HG02623 (cell line): Measurements from ENCODE around the gene COL23A1.
"Not testable (repeated sequence)": the region's sequence is repeated elsewhere in the genome, so short reads cannot be mapped to it uniquely, and the experiment has no call there.

Source experiments
- ATAC-seq: cut with Tn5 transposase; IDR thresholded peaks from one replicate; pipeline ENCODE4 v1.9.1; 2021; ENCODE audit warnings: moderate library complexity; ENCODE audit not compliant: unreplicated experiment

The COL23A1 gene

GRCh38 chr5:178277346-178277745 lies 312.8 kb downstream of the COL23A1 start:
- ATAC-seq: no peak

- no peak for ATAC-seq
These were observed 315.2 kb downstream of the COL23A1 start for GRCh38 chr5:178274781-178275537.

- ATAC-seq: no peak
These were observed 316.3 kb downstream of the COL23A1 start for GRCh38 chr5:178273665-178274541.

- no peak for ATAC-seq
These were observed 317.2 kb downstream of the COL23A1 start for GRCh38 chr5:178273041-178273440.

GRCh38 chr5:178272591-178272990 lies 317.6 kb downstream of the COL23A1 start:
- no peak for ATAC-seq

- ATAC-seq: no peak
These were observed 318.3 kb downstream of the COL23A1 start for GRCh38 chr5:178271726-178272479.

GRCh38 chr5:178271231-178271630 lies 319.0 kb downstream of the COL23A1 start:
- ATAC-seq: no peak

- ATAC-seq: no peak
These were observed 320.7 kb downstream of the COL23A1 start for GRCh38 chr5:178269499-178269898.

- ATAC-seq: no peak
These were observed 322.3 kb downstream of the COL23A1 start for GRCh38 chr5:178267876-178268275.

- no peak for ATAC-seq
These were observed 322.9 kb downstream of the COL23A1 start for GRCh38 chr5:178267245-178267644.

GRCh38 chr5:178266581-178266980 lies 323.6 kb downstream of the COL23A1 start:
- no peak for ATAC-seq

GRCh38 chr5:178265746-178266145 lies 324.4 kb downstream of the COL23A1 start:
- no peak for ATAC-seq

- ATAC-seq: no peak
These were observed 326.1 kb downstream of the COL23A1 start for GRCh38 chr5:178264044-178264443.

GRCh38 chr5:178261666-178262600 lies 328.3 kb downstream of the COL23A1 start:
- no peak for ATAC-seq

- ATAC-seq: no peak
These were observed 330.3 kb downstream of the COL23A1 start for GRCh38 chr5:178259623-178260536.

GRCh38 chr5:178257650-178258049 lies 332.5 kb downstream of the COL23A1 start:
- ATAC-seq: no peak

- ATAC-seq: no peak
These were observed 333.4 kb downstream of the COL23A1 start for GRCh38 chr5:178256746-178257145.

- not testable (repeated sequence) for ATAC-seq
These were observed 336.6 kb downstream of the COL23A1 start for GRCh38 chr5:178253632-178254031.

- no peak for ATAC-seq
These were observed 337.9 kb downstream of the COL23A1 start for GRCh38 chr5:178252258-178252657.
